NK-92 (cell line): ENCODE data around the gene PPM1B.
"Not testable (repeated sequence)": the region's sequence is repeated elsewhere in the genome, so short reads cannot be mapped to it uniquely, and the experiment has no call there.

Experiments
- DNase-seq: peaks from one replicate; lab custom pipeline; 2025; ENCODE audit not compliant: unreplicated experiment; lab: John Stamatoyannopoulos, UW

Gene PPM1B

GRCh38 chr2:44195714-44196113 lies 27.0 kb downstream of the PPM1B start:
- DNase-seq = no peak

- no peak for DNase-seq
Observed at GRCh38 chr2:44197816-44198215, 29.1 kb downstream of the PPM1B start.

- no peak for DNase-seq
Observed at GRCh38 chr2:44200011-44200410, 31.3 kb downstream of the PPM1B start.

GRCh38 chr2:44200759-44201158 lies 32.1 kb downstream of the PPM1B start:
- no peak for DNase-seq

GRCh38 chr2:44201648-44202165 lies 33.0 kb downstream of the PPM1B start:
- no peak for DNase-seq

- DNase-seq = no peak
Observed at GRCh38 chr2:44203542-44203941, 34.9 kb downstream of the PPM1B start.

GRCh38 chr2:44205169-44205568 lies 36.5 kb downstream of the PPM1B start:
- no peak for DNase-seq

GRCh38 chr2:44207102-44207501 lies 38.4 kb downstream of the PPM1B start:
- DNase-seq = no peak

GRCh38 chr2:44207648-44208047 lies 39.0 kb downstream of the PPM1B start:
- DNase-seq = not testable (repeated sequence)

GRCh38 chr2:44210362-44210761 lies 41.7 kb downstream of the PPM1B start:
- no peak for DNase-seq

GRCh38 chr2:44211183-44211582 lies 42.5 kb downstream of the PPM1B start:
- no peak for DNase-seq

- DNase-seq = no peak
Observed at GRCh38 chr2:44212302-44212701, 43.6 kb downstream of the PPM1B start.

- DNase-seq = no peak
Observed at GRCh38 chr2:44215827-44216226, 47.2 kb downstream of the PPM1B start.

- DNase-seq = no peak
Observed at GRCh38 chr2:44218771-44219170, 50.1 kb downstream of the PPM1B start.

GRCh38 chr2:44226753-44227152 lies 58.1 kb downstream of the PPM1B start:
- DNase-seq = no peak

GRCh38 chr2:44230378-44230777 lies 61.7 kb downstream of the PPM1B start:
- no peak for DNase-seq

- DNase-seq = no peak
Observed at GRCh38 chr2:44233450-44234128, 64.9 kb downstream of the PPM1B start.

GRCh38 chr2:44237221-44237620 lies 68.5 kb downstream of the PPM1B start:
- no peak for DNase-seq

GRCh38 chr2:44242904-44243303 lies 74.2 kb downstream of the PPM1B start:
- no peak for DNase-seq

- DNase-seq = no peak
Observed at GRCh38 chr2:44244135-44244871, 75.6 kb downstream of the PPM1B start.

GRCh38 chr2:44245083-44245861 lies 76.6 kb downstream of the PPM1B start:
- no peak for DNase-seq

GRCh38 chr2:44246436-44246835 lies 77.8 kb downstream of the PPM1B start:
- no peak for DNase-seq
